ENCODE measurements around the gene SPOUT1.
A peak's percentile ranks its signal among the peaks of the same experiment; 100 is the strongest.

SPOUT1 gene

DNA sequence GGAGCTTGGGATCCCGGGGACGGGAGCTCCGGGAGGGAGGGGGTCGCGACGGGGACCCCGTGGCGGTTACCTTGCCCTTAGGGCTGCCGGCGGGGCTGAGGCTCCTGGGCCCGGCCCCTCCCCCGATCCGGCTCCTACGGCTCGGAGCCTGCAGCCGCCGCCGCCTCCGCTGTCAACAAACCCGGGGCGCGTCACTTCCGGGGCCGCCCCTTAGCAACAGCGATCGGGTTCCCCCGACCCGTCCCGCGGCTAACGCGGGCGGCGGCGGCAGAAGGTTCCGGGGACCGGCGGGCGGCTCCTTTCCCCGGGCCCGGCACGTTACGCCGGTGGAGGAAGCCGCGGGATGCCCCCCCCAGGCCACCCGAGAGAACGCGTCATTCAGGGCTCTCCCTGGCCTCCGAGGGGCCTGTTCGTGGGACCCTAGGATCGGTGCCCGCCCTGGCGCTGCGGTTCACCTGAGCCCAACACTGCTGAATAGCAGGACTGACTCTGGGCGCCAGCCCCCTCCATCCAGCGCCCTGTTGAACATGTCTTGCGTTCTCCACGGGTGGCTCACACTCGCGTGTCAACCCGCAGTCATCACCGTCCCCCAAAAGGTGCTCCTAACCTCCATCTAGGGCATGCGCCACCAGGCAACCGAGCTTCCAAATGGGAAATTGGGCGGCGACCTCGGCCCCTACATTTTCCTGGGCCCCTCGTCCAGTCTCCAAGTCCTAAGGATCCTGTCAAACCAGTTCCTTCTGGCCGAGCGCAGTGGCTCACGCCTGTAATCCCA, 57.7 kb downstream of the SPOUT1 start, which contains the start of gene ZER1:
TSS of gene ZER1 (minus strand) at position 183 of the 775 bp plus-strand sequence. CDS start 16,362 bp downstream, outside the sequence.
- DNase-seq (ENCODE audit: low spot score) = peak; percentile 100

- DNase-seq (ENCODE audit: low spot score) = no peak
Measured at GRCh38 chr9:128771094-128771721, 58.4 kb downstream of the SPOUT1 start.

- DNase-seq (ENCODE audit: low spot score) = no peak
Measured at GRCh38 chr9:128770286-128771030, 59.1 kb downstream of the SPOUT1 start.

All from iPS-NIHi11 (cell line).